ENCODE measurements around the gene ARFGAP1. TPM values are rescaled to one million over a fixed set of nuclear protein-coding genes. Genes with fewer than 3 reads are reported as not detected.

ARFGAP1 gene
- total and polyA plus RNA-seq, 2 experiments from 2014 or later = 41.5 to 95.5 TPM

- Mint-ChIP-seq H3K36me3 (ENCODE audit: low read depth) (no peaks in the 10 kb centered on the region; the same call in 2 of the 3 replicates), H3K9me3 (no peaks in the 10 kb centered on the region), H3K4me1 (peaks cover 8% of the 10 kb centered on the region), H3K27me3 (ENCODE audit: insufficient read depth, low read depth, poor library complexity) (peaks cover 18% of the 10 kb centered on the region), H3K27ac (no peak overlapping the region), H3K4me3 (no peak overlapping the region)
- TF ChIP-seq POLR2AphosphoS5 (IDR thresholded peaks at IDR 0.05; ENCODE audit: low read depth) (no peak), CREB1 (CRISPR knock-in tag; IDR thresholded peaks at IDR 0.05; ENCODE audit: low read depth) (no peak), ZNF331 (CRISPR knock-in tag; IDR thresholded peaks at IDR 0.05; ENCODE audit: low read depth) (no peak), STAT1 (IDR thresholded peaks at IDR 0.05; ENCODE audit: unreplicated experiment) (no peak)
- H3K4me2 ChIP-seq = no peak overlapping the region
- H4K20me1 ChIP-seq (replicated peaks; ENCODE audit: insufficient read depth) = no peaks in the 10 kb centered on the region
- no peaks in the 10 kb centered on the region for H3K9me2 ChIP-seq (ENCODE audit: insufficient read depth)
- no peaks in the 10 kb centered on the region for H3F3A ChIP-seq (replicated peaks; ENCODE audit: low read depth)
- H3K36me3 ChIP-seq (ENCODE audit: insufficient read depth) = no peaks in the 10 kb centered on the region
- H3K27me3 ChIP-seq (ENCODE audit: insufficient read depth) = no peaks in the 10 kb centered on the region
- H3K4me3 ChIP-seq = no peak overlapping the region
- no peak overlapping the region for H3K27ac ChIP-seq (ENCODE audit: low read depth)
- no peak overlapping the region for H2AFZ ChIP-seq
- H3K4me1 ChIP-seq (ENCODE audit: insufficient read depth) = 0 out of 2 replicates have a peak, but pooled peaks cover 5% of the 10 kb centered on the region
- no peaks in the 10 kb centered on the region for H3K79me2 ChIP-seq (replicated peaks; ENCODE audit: insufficient read depth)
- ATAC-seq (no peak), DNase-seq (ENCODE audit: low spot score) (no peak)
These were observed 4.9 kb upstream of the ARFGAP1 start for GRCh38 chr20:63267691-63268090.

GRCh38 chr20:63268256-63268655 is 4.4 kb upstream of the ARFGAP1 start:
- peaks cover 5% of the 10 kb centered on the region for H3K4me1 Mint-ChIP-seq
- no peak overlapping the region for H3K27ac Mint-ChIP-seq
- TF ChIP-seq ETS1 (IDR thresholded peaks at IDR 0.05) (no peak), ZNF462 (CRISPR knock-in tag; IDR thresholded peaks at IDR 0.05) (no peak), ZNF331 (CRISPR knock-in tag; IDR thresholded peaks at IDR 0.05; ENCODE audit: low read depth) (no peak), ZNF114 (CRISPR knock-in tag; IDR thresholded peaks at IDR 0.05) (no peak)
- H3K27me3 ChIP-seq (ENCODE audit: insufficient read depth) = no peaks in the 10 kb centered on the region
- H3K9me2 ChIP-seq (ENCODE audit: insufficient read depth) = no peaks in the 10 kb centered on the region
- H3K4me2 ChIP-seq = no peak overlapping the region
- no peak overlapping the region for H2AFZ ChIP-seq
- no peak overlapping the region for H3K4me3 ChIP-seq
- no peak overlapping the region for H3K4me3 Mint-ChIP-seq
- H3K36me3 ChIP-seq (ENCODE audit: insufficient read depth) = no peaks in the 10 kb centered on the region
- peaks cover 19% of the 10 kb centered on the region for H3K27me3 Mint-ChIP-seq (ENCODE audit: insufficient read depth, low read depth, poor library complexity)
- ATAC-seq = no peak
- H3K9me3 Mint-ChIP-seq = no peaks in the 10 kb centered on the region
- H3K36me3 Mint-ChIP-seq (ENCODE audit: low read depth) = no peaks in the 10 kb centered on the region; the same call in 2 of the 3 replicates
- no peak for DNase-seq (ENCODE audit: low spot score)
- H3K27ac ChIP-seq (ENCODE audit: low read depth) = no peak overlapping the region
- no peaks in the 10 kb centered on the region for H3F3A ChIP-seq (replicated peaks; ENCODE audit: low read depth)
- H4K20me1 ChIP-seq (replicated peaks; ENCODE audit: insufficient read depth) = peaks cover 2% of the 10 kb centered on the region; the same call in 1 of the 2 replicates
- H3K79me2 ChIP-seq (replicated peaks; ENCODE audit: insufficient read depth) = peaks cover 5% of the 10 kb centered on the region
- 0 out of 2 replicates have a peak, but pooled peaks cover 5% of the 10 kb centered on the region for H3K4me1 ChIP-seq (ENCODE audit: insufficient read depth)
